Measurements from ENCODE around the gene SULT2B1.

- TF ChIP-seq POLR2A (IDR thresholded peaks at IDR 0.05) (peak in 2 of 3 donors; percentile 25), CTCF (IDR thresholded peaks at IDR 0.05) (peak in 1 of 7 experiments; percentile 24)
Observed at GRCh38 chr19:48614436-48615230, 62.7 kb downstream of the SULT2B1 start, which contains the start of gene FAM83E.

Measured in body of pancreas (tissue), 4 donors.